Epithelial cell of esophagus (primary cell): ENCODE measurements around the gene CACNA1F.

Source experiments
- DNase-seq: peaks from one replicate; pipeline ENCODE4 v3.0.0; 2010; ENCODE audit warnings: low read depth
- H3K4me3 ChIP-seq: 2 replicates; pipeline ENCODE4 v1.5.1; 2011; ENCODE audit warnings: mild to moderate bottlenecking, low read length, control low read depth
- TF ChIP-seq, protein P1 (sequence below): IDR thresholded peaks from 2 replicates; pipeline ENCODE4 v1.5.1; 2011; ENCODE audit warnings: low read depth, mild to moderate bottlenecking, low read length, control low read depth, inconsistent platforms; ENCODE audit not compliant: insufficient read depth; ENCODE audit errors: missing control alignments

Gene CACNA1F

DNA sequence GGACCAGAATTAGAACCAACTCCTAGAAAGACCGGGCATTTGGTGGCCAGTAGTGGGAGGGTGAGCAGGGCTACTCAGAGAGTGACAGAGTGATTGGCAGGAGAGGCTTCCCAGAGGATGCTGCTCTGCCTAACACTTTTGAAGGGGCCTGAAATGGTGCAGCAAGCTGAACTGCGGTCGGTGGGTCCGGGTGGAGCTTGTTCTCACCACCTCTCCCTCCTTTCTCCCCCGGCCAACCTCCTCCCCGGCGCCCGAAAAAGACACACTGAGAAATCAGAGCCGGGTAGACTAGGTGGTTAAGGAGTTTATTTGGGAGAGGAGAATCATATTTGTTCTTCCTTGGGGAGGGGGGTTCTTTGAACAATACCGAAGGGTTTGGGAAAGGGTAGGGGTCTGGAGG, 45.6 kb downstream of the CACNA1F start:
- TF ChIP-seq, protein P1, sequence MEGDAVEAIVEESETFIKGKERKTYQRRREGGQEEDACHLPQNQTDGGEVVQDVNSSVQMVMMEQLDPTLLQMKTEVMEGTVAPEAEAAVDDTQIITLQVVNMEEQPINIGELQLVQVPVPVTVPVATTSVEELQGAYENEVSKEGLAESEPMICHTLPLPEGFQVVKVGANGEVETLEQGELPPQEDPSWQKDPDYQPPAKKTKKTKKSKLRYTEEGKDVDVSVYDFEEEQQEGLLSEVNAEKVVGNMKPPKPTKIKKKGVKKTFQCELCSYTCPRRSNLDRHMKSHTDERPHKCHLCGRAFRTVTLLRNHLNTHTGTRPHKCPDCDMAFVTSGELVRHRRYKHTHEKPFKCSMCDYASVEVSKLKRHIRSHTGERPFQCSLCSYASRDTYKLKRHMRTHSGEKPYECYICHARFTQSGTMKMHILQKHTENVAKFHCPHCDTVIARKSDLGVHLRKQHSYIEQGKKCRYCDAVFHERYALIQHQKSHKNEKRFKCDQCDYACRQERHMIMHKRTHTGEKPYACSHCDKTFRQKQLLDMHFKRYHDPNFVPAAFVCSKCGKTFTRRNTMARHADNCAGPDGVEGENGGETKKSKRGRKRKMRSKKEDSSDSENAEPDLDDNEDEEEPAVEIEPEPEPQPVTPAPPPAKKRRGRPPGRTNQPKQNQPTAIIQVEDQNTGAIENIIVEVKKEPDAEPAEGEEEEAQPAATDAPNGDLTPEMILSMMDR = no peak
- DNase-seq = no peak
- H3K4me3 ChIP-seq = no peak overlapping the region

- no peak for DNase-seq
- H3K4me3 ChIP-seq = no peak overlapping the region
- TF ChIP-seq, protein P1 = no peak
Measured at GRCh38 chrX:49187028-49187394, 46.1 kb downstream of the CACNA1F start.

DNA sequence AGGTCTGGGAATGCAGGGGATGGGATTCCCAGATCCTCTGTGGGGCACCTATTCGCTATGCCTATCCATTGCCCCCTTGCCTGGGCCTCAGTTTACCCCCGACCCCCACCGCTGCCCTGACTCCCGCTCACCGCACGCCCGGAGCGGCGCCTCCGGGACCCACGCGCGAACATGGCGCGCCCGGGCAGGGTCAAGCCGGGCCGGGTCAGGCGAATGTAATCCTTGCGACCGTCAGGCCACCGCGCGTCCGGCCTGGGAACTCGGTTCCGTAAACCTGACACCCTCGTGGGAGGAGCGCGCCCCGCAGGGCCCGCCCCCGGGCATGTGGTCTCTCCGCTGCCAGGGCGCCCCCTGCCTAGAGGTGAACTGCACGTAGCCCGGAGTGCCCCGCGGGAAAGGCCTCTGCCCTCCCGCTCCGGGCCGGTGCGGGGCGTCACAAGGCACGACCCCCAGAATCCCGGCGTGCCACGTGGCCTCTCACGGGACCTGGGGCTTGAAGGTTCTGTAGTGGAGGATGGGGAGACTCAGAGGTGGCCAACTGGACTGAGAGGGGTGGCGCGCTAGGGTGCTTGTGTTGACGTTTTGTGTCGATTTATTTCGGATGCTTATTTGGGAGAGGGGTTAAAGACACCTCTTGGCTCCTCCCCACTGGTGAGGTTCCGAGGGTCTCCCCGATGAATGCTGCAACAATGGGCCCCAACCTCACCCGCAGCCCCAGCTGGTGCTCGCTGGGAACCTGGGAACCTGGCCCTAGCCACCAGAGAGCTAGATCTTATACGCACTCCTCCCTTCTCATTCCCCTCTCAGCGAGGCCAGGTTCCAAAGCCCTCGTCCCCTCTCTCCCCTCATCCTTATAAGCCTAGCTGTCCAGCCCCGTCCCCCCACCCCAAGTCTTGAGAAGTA, 46.8 kb downstream of the CACNA1F start, which contains the start of gene PRICKLE3:
Gene PRICKLE3, minus strand, starts transcription at position 249 of the 903 bp plus-strand sequence. Its CDS starts 76 bp downstream, at position 173.
- TF ChIP-seq, protein P1 = peak; percentile 18
- H3K4me3 ChIP-seq = peak within 1 kb of the TSS; percentile 77
- DNase-seq = peak; percentile 70

- peak; percentile 93 for DNase-seq
- H3K4me3 ChIP-seq = peak overlapping the region; percentile 77
- TF ChIP-seq, protein P1 = no peak
Measured at GRCh38 chrX:49184294-49185281, 48.6 kb downstream of the CACNA1F start.

DNA sequence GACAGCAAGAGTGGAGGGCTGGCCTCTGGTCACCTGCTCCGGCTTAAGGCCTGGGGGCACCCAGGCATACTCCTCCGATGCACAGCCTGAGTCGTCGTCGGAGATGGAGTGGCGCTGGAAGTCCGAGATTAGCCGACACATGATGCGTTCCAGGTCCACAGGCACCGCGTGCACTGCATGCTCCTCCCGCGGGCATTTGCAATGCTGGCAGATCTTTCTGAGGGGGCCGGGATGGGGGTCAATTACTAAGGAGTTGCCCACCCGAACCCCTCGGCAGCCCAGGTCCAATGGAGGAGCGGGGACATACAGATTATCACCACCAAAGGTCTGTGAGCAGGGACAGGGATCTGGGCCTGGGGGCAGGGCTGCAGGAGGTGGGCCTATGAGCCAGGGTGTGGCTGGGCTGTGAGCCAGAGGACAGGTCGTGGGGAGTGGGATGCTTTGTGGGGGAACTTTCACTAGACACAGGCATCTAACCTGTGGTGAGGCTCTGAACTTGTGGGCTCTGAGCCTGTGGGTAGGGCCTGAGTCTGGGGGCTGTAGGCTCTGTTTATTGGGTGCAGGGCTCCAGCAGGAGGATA, 49.3 kb downstream of the CACNA1F start:
- DNase-seq = no peak
- TF ChIP-seq, protein P1 = no peak
- peak overlapping the region; percentile 43 for H3K4me3 ChIP-seq

- TF ChIP-seq, protein P1 = no peak
- no peak overlapping the region for H3K4me3 ChIP-seq
- DNase-seq = no peak
Measured at GRCh38 chrX:49179358-49179757, 53.8 kb downstream of the CACNA1F start.
